Stimulated activated naive CD8-positive, alpha-beta T cell treated with anti-CD3 and anti-CD28 coated beads, Interleukin-15, amount 100 ng/mL, for 72 hours (primary cell): ENCODE measurements around the gene ZCCHC8.
"Not testable (repeated sequence)": the region's sequence is repeated elsewhere in the genome, so short reads cannot be mapped to it uniquely, and the experiment has no call there.

Experiments used
- ATAC-seq: fragments of 150-1000 bp; cut with Tn5 transposase; 2 replicates; pipeline ENCODE4 v1.10.0; 2021; ENCODE audit warnings: mild to moderate bottlenecking, moderate library complexity
- DNase-seq, 2 donors: peaks; one replicate each; pipeline ENCODE4 v3.0.0; 2021 to 2022
- H3K27ac Mint-ChIP-seq, 2 donors: one replicate each; pipeline ENCODE4 v1.8.0; 2022; ENCODE audit warnings: mild to moderate bottlenecking in 2 of 2, mixed read lengths in 2 of 2, moderate library complexity in 2 of 2
- H3K27me3 Mint-ChIP-seq: one replicate; pipeline ENCODE4 v1.8.0; 2022; ENCODE audit warnings: mixed read lengths
- H3K4me1 Mint-ChIP-seq: one replicate; pipeline ENCODE4 v1.8.0; 2022; ENCODE audit warnings: mild to moderate bottlenecking, mixed read lengths
- H3K4me3 Mint-ChIP-seq, 2 donors: one replicate each; pipeline ENCODE4 v1.8.0; 2022; ENCODE audit warnings: mild to moderate bottlenecking in 2 of 2, mixed read lengths in 2 of 2, moderate library complexity in 1 of 2
- H3K9me3 Mint-ChIP-seq, 2 donors: one replicate each; pipeline ENCODE4 v1.8.0; 2022; ENCODE audit warnings: mixed read lengths in 2 of 2

The ZCCHC8 gene

GRCh38 chr12:122437656-122438121, 63.0 kb downstream of the ZCCHC8 start:
- ATAC-seq = no peak
- H3K4me3 Mint-ChIP-seq = no peak overlapping the region
- DNase-seq = no peak
- no peaks in the 10 kb centered on the region for H3K9me3 Mint-ChIP-seq
- no peaks in the 10 kb centered on the region for H3K4me1 Mint-ChIP-seq
- H3K27ac Mint-ChIP-seq = no peak overlapping the region
- H3K27me3 Mint-ChIP-seq = no peaks in the 10 kb centered on the region

- ATAC-seq (no peak), DNase-seq (no peak)
- H3K4me3 Mint-ChIP-seq = no peak overlapping the region
- H3K27ac Mint-ChIP-seq = peak overlapping the region in 1 of 2 donors; percentile 65
- H3K9me3 Mint-ChIP-seq = no peaks in the 10 kb centered on the region
- H3K27me3 Mint-ChIP-seq = no peaks in the 10 kb centered on the region
- no peaks in the 10 kb centered on the region for H3K4me1 Mint-ChIP-seq
Measured at GRCh38 chr12:122435186-122435585, 65.5 kb downstream of the ZCCHC8 start.

- H3K9me3 Mint-ChIP-seq, H3K27me3 Mint-ChIP-seq, DNase-seq, H3K4me3 Mint-ChIP-seq, H3K27ac Mint-ChIP-seq, ATAC-seq, H3K4me1 Mint-ChIP-seq: not testable (repeated sequence)
Measured at GRCh38 chr12:122429043-122429442, 71.7 kb downstream of the ZCCHC8 start.

GRCh38 chr12:122427403-122427802, 73.3 kb downstream of the ZCCHC8 start:
- no peak for DNase-seq
- no peaks in the 10 kb centered on the region for H3K9me3 Mint-ChIP-seq
- no peak overlapping the region for H3K4me3 Mint-ChIP-seq
- H3K27me3 Mint-ChIP-seq = peaks cover 8% of the 10 kb centered on the region
- peaks cover 12% of the 10 kb centered on the region for H3K4me1 Mint-ChIP-seq
- ATAC-seq = no peak
- H3K27ac Mint-ChIP-seq = no peak overlapping the region

- ATAC-seq (no peak), DNase-seq (peak in 1 of 2 donors; percentile 6)
- Mint-ChIP-seq H3K4me3 (peak overlapping the region; percentile 86 to 88), H3K4me1 (peaks cover 29% of the 10 kb centered on the region), H3K27ac (peak overlapping the region in 1 of 2 donors; percentile 96), H3K9me3 (no peaks in the 10 kb centered on the region), H3K27me3 (peaks cover 8% of the 10 kb centered on the region)
Measured at GRCh38 chr12:122423258-122424165, 77.2 kb downstream of the ZCCHC8 start.

GRCh38 chr12:122422730-122423257, 77.9 kb downstream of the ZCCHC8 start:
- ATAC-seq = peak; percentile 41
- peaks cover 29% of the 10 kb centered on the region for H3K4me1 Mint-ChIP-seq
- H3K27ac Mint-ChIP-seq = peak overlapping the region; percentile 54 to 96
- DNase-seq = peak; percentile 21 to 47
- no peaks in the 10 kb centered on the region for H3K9me3 Mint-ChIP-seq
- H3K27me3 Mint-ChIP-seq = peaks cover 8% of the 10 kb centered on the region
- H3K4me3 Mint-ChIP-seq = peak overlapping the region; percentile 86 to 88

- ATAC-seq (peak; percentile 83), DNase-seq (peak; percentile 69 to 71)
- Mint-ChIP-seq H3K27ac (peak within 1 kb of the TSS; percentile 82 to 96), H3K27me3 (peaks cover 8% of the 10 kb centered on the region), H3K4me3 (peak within 1 kb of the TSS; percentile 91 to 94), H3K9me3 (no peaks in the 10 kb centered on the region), H3K4me1 (peaks cover 29% of the 10 kb centered on the region)
Measured at GRCh38 chr12:122421821-122422729, 78.7 kb downstream of the ZCCHC8 start, which contains the start of gene CLIP1. Gene CLIP1 (minus strand): TSS chr12:122422669. CDS start chr12:122380452, 42,217 bp downstream.
